Right lobe of liver (tissue), 6 donors: Measurements from ENCODE around the gene TACR1. TPM values are rescaled to one million over a fixed set of nuclear protein-coding genes. Genes with fewer than 3 reads are reported as not detected.
"Not testable (repeated sequence)": the region's sequence is repeated elsewhere in the genome, so short reads cannot be mapped to it uniquely, and the experiment has no call there.

Source experiments
- ATAC-seq, 4 donors: fragments of 200-7000 bp; cut with Tn5 transposase; one replicate each; pipeline ENCODE4 v1.9.1; 2020; ENCODE audit warnings: mild to moderate bottlenecking in 4 of 4, moderate library complexity in 4 of 4
- DNase-seq, 3 donors: peaks; one replicate each; pipeline ENCODE4 v3.0.0-alpha.2; 2020
- H3K27ac ChIP-seq, 3 donors: fragments of 200-600 bp; one replicate each; pipeline ENCODE4 v1.8.0; 2022
- H3K27me3 ChIP-seq, 2 donors: fragments of 200-600 bp; one replicate each; pipeline ENCODE4 v1.8.0; 2022
- H3K36me3 ChIP-seq, 4 donors: fragments of 200-600 bp; sonication (generic) in 1 of 4; one replicate each; pipeline versions ENCODE4 v1.5.1 to v1.8.0; 2017 to 2022; ENCODE audit warnings: control low read depth in 1 of 4
- H3K4me1 ChIP-seq, 4 donors: fragments of 200-600 bp; sonication (generic) in 1 of 4; one replicate each; pipeline versions ENCODE4 v1.5.1 to v1.8.0; 2017 to 2022; ENCODE audit warnings: control low read depth in 1 of 4
- H3K4me3 ChIP-seq, 3 donors: fragments of 200-600 bp; one replicate each; pipeline ENCODE4 v1.8.0; 2022
- H3K9me3 ChIP-seq, 4 donors: fragments of 200-600 bp; sonication (generic) in 1 of 4; one replicate each; pipeline versions ENCODE4 v1.5.1 to v1.8.0; 2017 to 2022; ENCODE audit warnings: control low read depth in 1 of 4
- CTCF ChIP-seq, 4 donors: fragments of 200-600 bp in 3 of 4; fragments of 450-650 bp in 1 of 4; IDR thresholded peaks; one replicate each; pipeline versions ENCODE4 v1.5.1 to v1.8.0; 2016 to 2022; ENCODE audit warnings: antibody characterized with exemption in 4 of 4, mild to moderate bottlenecking in 2 of 4
- POLR2A ChIP-seq: fragments of 450-650 bp; IDR thresholded peaks from one replicate; pipeline ENCODE4 v1.6.1; 2017; ENCODE audit warnings: antibody characterized with exemption, mild to moderate bottlenecking
- WGBS: methylation state at CpG from one replicate; pipeline ENCODE4 v1.1.6; 2018; ENCODE audit warnings: low coverage, low lambda C conversion rate; ENCODE audit not compliant: insufficient coverage; ENCODE audit errors: missing lambda C conversion rate; 5-methylcytosine and 5-hydroxymethylcytosine counted together
- intact Hi-C, 2 donors: fragments of 100-400 bp; cut with DNase I; formaldehyde crosslinking; loops; one replicate each; pipeline versions ENCODE4 v1.11.2 to v1.14.1; 2022
- total RNA-seq, 6 experiments: library from RNA; depleted of rRNA in 2 of 6; stranded (reverse); fragments of >200 nt in 2 of 6; fragmentation: NEBNext Ultra II Directional in 3 of 6; extraction: Animal tissue kit (Norgen Biotek cat#: 25700) in 3 of 6; gene quantifications; one replicate each; pipeline versions ENCODE4 v1.1.0 to v1.2.4, GENCODE V29; 2016 to 2023
- donor health status: DM: no; HTN: yes; CAD: no.
- donor health status: DM: no; HTN: no; CAD: no.
- donor health status: DM: no; HTN: no; CAD: no.
- donor health status: DM: no; HTN: yes; CAD: no.
- donor health status: DM: no; HTN: yes; CAD: no.

TACR1 gene
- total RNA-seq, 6 experiments from 2014 or later: not detected

- Histone ChIP-seq H3K4me3 (no peak overlapping the region), H3K27me3 (no peaks in the 10 kb centered on the region), H3K36me3 (no peaks in the 10 kb centered on the region), H3K9me3 (no peaks in the 10 kb centered on the region), H3K4me1 (peaks cover 0 to 13% (median 6%) of the 10 kb centered on the region in 4 donors), H3K27ac (no peak overlapping the region)
- ATAC-seq (peak in 3 of 4 donors; percentile 14 to 20 (median 19)), DNase-seq (no peak)
- TF ChIP-seq CTCF (IDR thresholded peaks at IDR 0.05): peak in 2 of 4 donors; percentile 11 to 25
- TF ChIP-seq POLR2A: no peak
- intact Hi-C loops: no loop called here
Measured at GRCh38 chr2:75157435-75157834, 41.9 kb downstream of the TACR1 start.

GRCh38 chr2:75155115-75155514 is 44.2 kb downstream of the TACR1 start:
- ATAC-seq: no peak
- WGBS: 57% methylated on average over 3 of the region's 3 CpGs

GRCh38 chr2:75153221-75153620 is 46.1 kb downstream of the TACR1 start:
- Histone ChIP-seq H3K27me3 (no peaks in the 10 kb centered on the region), H3K36me3 (no peaks in the 10 kb centered on the region), H3K9me3 (no peaks in the 10 kb centered on the region), H3K4me1 (peaks cover 0 to 13% (median 6%) of the 10 kb centered on the region in 4 donors), H3K4me3 (no peak overlapping the region), H3K27ac (peak overlapping the region in 1 of 3 donors; percentile 20)
- 13% methylated on average over 1 of the region's 1 CpG for WGBS
- ATAC-seq: peak; percentile 94 to 98 (median 97)
- TF ChIP-seq CTCF (IDR thresholded peaks at IDR 0.05) (no peak), POLR2A (no peak)
- intact Hi-C loops: no loop called here
- no peak for DNase-seq

More at GRCh38 chr2:75155115-75155514, 44.2 kb downstream of the TACR1 start:
- Histone ChIP-seq H3K27me3 (no peaks in the 10 kb centered on the region), H3K9me3 (no peaks in the 10 kb centered on the region), H3K36me3 (no peaks in the 10 kb centered on the region), H3K4me3 (no peak overlapping the region), H3K27ac (no peak overlapping the region), H3K4me1 (peaks cover 0 to 13% (median 6%) of the 10 kb centered on the region in 4 donors)
- intact Hi-C loops: no loop called here
- DNase-seq: no peak
- TF ChIP-seq POLR2A: no peak
- TF ChIP-seq CTCF (IDR thresholded peaks at IDR 0.05): no peak

DNA sequence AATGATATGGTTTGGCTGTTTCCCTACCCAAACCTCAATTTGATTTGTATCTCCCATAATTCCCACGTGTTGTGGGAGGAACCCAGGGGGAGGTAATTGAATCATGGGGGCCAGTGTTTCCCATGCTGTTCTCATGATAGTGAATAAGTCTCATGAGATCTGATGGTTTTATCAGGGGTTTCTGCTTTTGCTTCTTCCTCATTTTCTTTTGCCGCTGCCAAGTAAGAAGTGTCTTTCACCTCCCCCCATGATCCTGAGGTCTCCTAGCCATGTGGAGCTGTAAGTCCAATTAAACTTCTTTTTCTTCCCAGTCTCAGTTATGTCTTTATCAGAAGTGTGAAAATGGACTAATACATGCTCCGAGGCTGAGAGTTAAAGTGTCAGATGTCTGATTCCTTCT is 47.1 kb downstream of the TACR1 start:
- WGBS: 86% methylated on average over 3 of the region's 3 CpGs
- peaks cover 0 to 13% (median 6%) of the 10 kb centered on the region in 4 donors for H3K4me1 ChIP-seq
- H3K27me3 ChIP-seq, H3K36me3 ChIP-seq, H3K27ac ChIP-seq, H3K9me3 ChIP-seq, intact Hi-C loops, DNase-seq, H3K4me3 ChIP-seq, ATAC-seq: not testable (repeated sequence)

DNA sequence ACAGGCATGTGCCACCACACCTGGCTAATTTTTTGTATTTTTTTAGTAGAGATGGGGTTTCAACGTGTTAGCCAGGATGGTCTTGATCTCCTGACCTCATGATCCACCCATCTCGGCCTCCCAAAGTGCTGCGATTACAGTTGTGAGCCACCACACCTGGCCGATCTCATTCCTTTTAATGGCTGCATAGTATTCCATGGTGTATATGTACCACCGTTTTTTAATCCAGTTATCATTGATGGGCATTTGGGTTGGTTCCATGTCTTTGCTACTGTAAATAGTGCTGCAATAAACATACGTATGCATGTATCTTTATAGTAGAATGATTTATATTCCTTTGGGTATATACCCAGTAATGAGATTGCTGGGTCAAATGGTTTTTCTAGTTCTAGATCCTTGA is 51.4 kb downstream of the TACR1 start:
- DNase-seq, ATAC-seq, H3K4me3 ChIP-seq, H3K27me3 ChIP-seq, intact Hi-C loops, H3K27ac ChIP-seq, H3K4me1 ChIP-seq, H3K9me3 ChIP-seq, H3K36me3 ChIP-seq: not testable (repeated sequence)
- WGBS: 85% methylated on average over 5 of the region's 6 CpGs
